Fibroblast of skin of right biceps (primary cell): ENCODE data around the gene CEACAM16.
"Not testable (repeated sequence)": the region's sequence is repeated elsewhere in the genome, so short reads cannot be mapped to it uniquely, and the experiment has no call there.

ENCODE experiments used
- DNase-seq: peaks from one replicate; pipeline ENCODE4 v3.0.0-alpha.2; 2013

CEACAM16 gene

GRCh38 chr19:44704982-44705381, 6.0 kb downstream of the CEACAM16 start:
- DNase-seq, result no peak

GRCh38 chr19:44705502-44706010, 6.6 kb downstream of the CEACAM16 start:
- no peak for DNase-seq

GRCh38 chr19:44706506-44707236, 7.7 kb downstream of the CEACAM16 start:
- no peak for DNase-seq

- no peak for DNase-seq
These were observed 8.8 kb downstream of the CEACAM16 start for GRCh38 chr19:44707794-44708193.

GRCh38 chr19:44708940-44709339, 10.0 kb downstream of the CEACAM16 start:
- DNase-seq, result no peak

- not testable (repeated sequence) for DNase-seq
These were observed 10.7 kb downstream of the CEACAM16 start for GRCh38 chr19:44709434-44710266.

GRCh38 chr19:44710483-44710882, 11.5 kb downstream of the CEACAM16 start:
- no peak for DNase-seq

GRCh38 chr19:44712864-44713515, 14.0 kb downstream of the CEACAM16 start:
- DNase-seq, result no peak

GRCh38 chr19:44714597-44715169, 15.7 kb downstream of the CEACAM16 start:
- DNase-seq, result no peak

- no peak for DNase-seq
These were observed 18.7 kb downstream of the CEACAM16 start for GRCh38 chr19:44717603-44718002.

- peak; percentile 83 for DNase-seq
These were observed 19.7 kb downstream of the CEACAM16 start for GRCh38 chr19:44718441-44719261.

GRCh38 chr19:44719262-44719701, 20.3 kb downstream of the CEACAM16 start:
- no peak for DNase-seq

- not testable (repeated sequence) for DNase-seq
These were observed 21.4 kb downstream of the CEACAM16 start for GRCh38 chr19:44720396-44720795.

GRCh38 chr19:44720945-44721344, 22.0 kb downstream of the CEACAM16 start:
- DNase-seq, result no peak

GRCh38 chr19:44721369-44721768, 22.4 kb downstream of the CEACAM16 start:
- not testable (repeated sequence) for DNase-seq

GRCh38 chr19:44722131-44723121, 23.5 kb downstream of the CEACAM16 start:
- DNase-seq, result peak; percentile 43

GRCh38 chr19:44723299-44723951, 24.5 kb downstream of the CEACAM16 start:
- no peak for DNase-seq

- peak; percentile 77 for DNase-seq
These were observed 25.0 kb downstream of the CEACAM16 start for GRCh38 chr19:44723952-44724319.

GRCh38 chr19:44725251-44725650, 26.3 kb downstream of the CEACAM16 start:
- no peak for DNase-seq

GRCh38 chr19:44725684-44726083, 26.7 kb downstream of the CEACAM16 start:
- DNase-seq, result no peak
